Activated CD8-positive, alpha-beta T cell treated with anti-CD3 and anti-CD28 coated beads for 36 hours (primary cell): ENCODE data around the gene NECAB2. TPM values are rescaled to one million over a fixed set of nuclear protein-coding genes. Genes with fewer than 3 reads are reported as not detected.

Source experiments
- ATAC-seq: fragments of 200-7000 bp; cut with Tn5 transposase; one replicate; pipeline ENCODE4 v1.10.0; 2021; ENCODE audit warnings: mild to moderate bottlenecking, moderate library complexity
- CTCF ChIA-PET: fragments of 350-600 bp; sonication (Branson Sonifier 250); formaldehyde crosslinking; loops from one replicate; lab custom pipeline; 2021; ENCODE audit warnings: antibody characterized with exemption; lab: Charles Lee
- POLR2A ChIA-PET: fragments of 350-600 bp; sonication (Branson Sonifier 250); formaldehyde crosslinking; loops from one replicate; lab custom pipeline; 2021; ENCODE audit warnings: antibody characterized with exemption; lab: Charles Lee
- DNase-seq: peaks from one replicate; pipeline ENCODE4 v3.0.0-alpha.2; 2020
- H3K27ac Mint-ChIP-seq: one replicate; pipeline ENCODE4 v1.8.0; 2021; ENCODE audit warnings: mild to moderate bottlenecking, mixed read lengths
- H3K27me3 Mint-ChIP-seq: one replicate; pipeline ENCODE4 v1.8.0; 2021; ENCODE audit warnings: mixed read lengths
- H3K36me3 Mint-ChIP-seq: one replicate; pipeline ENCODE4 v1.8.0; 2021; ENCODE audit warnings: low read depth, mixed read lengths
- H3K4me1 Mint-ChIP-seq: one replicate; pipeline ENCODE4 v1.8.0; 2021; ENCODE audit warnings: low read depth, mixed read lengths
- H3K4me3 Mint-ChIP-seq: one replicate; pipeline ENCODE4 v1.8.0; 2021; ENCODE audit warnings: mild to moderate bottlenecking, moderate library complexity, mixed read lengths
- H3K9me3 Mint-ChIP-seq: one replicate; pipeline ENCODE4 v1.8.0; 2021; ENCODE audit warnings: mixed read lengths
- intact Hi-C: fragments of 100-400 bp; cut with micrococcal nuclease; formaldehyde crosslinking; loops from one replicate; pipeline ENCODE4 v1.10.0; 2022
- total RNA-seq, 2 experiments: library from RNA; stranded (reverse); gene quantifications; one replicate each; pipeline ENCODE4 v1.2.3, GENCODE V29; 2021
- TF ChIP-seq, protein P1 (sequence below): fragments of 200-600 bp; IDR thresholded peaks from one replicate; pipeline ENCODE4 v1.8.0; 2022; ENCODE audit warnings: antibody characterized with exemption, mild to moderate bottlenecking

The NECAB2 gene
- total RNA-seq, 2 experiments from 2014 or later = not detected

DNA sequence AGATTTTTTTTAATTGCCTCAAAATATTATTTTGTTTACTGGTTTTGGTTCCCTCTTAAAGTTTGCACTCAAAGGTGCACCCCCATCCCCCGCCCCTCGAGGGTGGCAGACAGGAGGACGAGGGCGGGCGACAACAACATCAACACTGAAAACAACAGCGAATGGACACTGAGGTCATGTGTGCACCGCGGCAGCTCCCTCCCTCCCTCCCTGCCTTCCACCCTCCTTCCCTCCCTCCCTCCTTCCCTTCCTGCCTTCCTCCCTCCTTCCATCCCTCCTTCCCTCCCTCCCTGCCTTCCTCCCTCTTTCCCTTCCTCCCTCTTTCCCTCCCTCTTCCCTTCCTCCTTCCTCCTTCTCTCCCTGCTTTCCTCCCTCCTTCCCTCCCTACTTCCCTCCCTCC is 16.5 kb upstream of the NECAB2 start:
- POLR2A ChIA-PET = no interaction called here
- DNase-seq (peak; percentile 14), ATAC-seq (no peak)
- Mint-ChIP-seq H3K9me3 (no peaks in the 10 kb centered on the region), H3K36me3 (no peaks in the 10 kb centered on the region), H3K4me3 (no peak overlapping the region), H3K27ac (no peak overlapping the region), H3K27me3 (peaks cover 17% of the 10 kb centered on the region), H3K4me1 (peaks cover 8% of the 10 kb centered on the region)
- intact Hi-C loops = loop anchor here (10.0 kb wide), 1 partner anchor 223 kb away; no protein-coding TSS in a partner anchor
- TF ChIP-seq, protein P1, sequence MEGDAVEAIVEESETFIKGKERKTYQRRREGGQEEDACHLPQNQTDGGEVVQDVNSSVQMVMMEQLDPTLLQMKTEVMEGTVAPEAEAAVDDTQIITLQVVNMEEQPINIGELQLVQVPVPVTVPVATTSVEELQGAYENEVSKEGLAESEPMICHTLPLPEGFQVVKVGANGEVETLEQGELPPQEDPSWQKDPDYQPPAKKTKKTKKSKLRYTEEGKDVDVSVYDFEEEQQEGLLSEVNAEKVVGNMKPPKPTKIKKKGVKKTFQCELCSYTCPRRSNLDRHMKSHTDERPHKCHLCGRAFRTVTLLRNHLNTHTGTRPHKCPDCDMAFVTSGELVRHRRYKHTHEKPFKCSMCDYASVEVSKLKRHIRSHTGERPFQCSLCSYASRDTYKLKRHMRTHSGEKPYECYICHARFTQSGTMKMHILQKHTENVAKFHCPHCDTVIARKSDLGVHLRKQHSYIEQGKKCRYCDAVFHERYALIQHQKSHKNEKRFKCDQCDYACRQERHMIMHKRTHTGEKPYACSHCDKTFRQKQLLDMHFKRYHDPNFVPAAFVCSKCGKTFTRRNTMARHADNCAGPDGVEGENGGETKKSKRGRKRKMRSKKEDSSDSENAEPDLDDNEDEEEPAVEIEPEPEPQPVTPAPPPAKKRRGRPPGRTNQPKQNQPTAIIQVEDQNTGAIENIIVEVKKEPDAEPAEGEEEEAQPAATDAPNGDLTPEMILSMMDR = no peak
- CTCF ChIA-PET = no interaction called here

DNA sequence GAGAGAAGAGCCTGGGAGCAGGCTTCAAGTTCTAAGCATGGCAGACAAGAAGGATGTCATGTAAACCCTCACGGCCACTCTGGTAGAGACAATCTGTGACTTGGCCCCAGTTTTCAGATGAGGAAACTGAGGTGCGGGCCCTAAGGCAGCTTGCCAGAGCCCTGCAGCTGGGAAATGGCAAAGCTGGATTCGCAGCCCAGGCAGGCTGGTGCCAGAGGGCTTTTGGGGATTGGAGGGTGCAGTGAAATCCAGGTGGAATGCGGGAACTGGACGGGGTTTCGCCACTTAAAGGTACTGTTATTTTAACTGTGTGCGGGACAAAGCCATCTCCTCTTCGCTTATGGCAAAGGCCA is 15.5 kb upstream of the NECAB2 start:
- TF ChIP-seq, protein P1 = no peak
- intact Hi-C loops = loop anchor here (10.0 kb wide), 1 partner anchor 222 kb away; no protein-coding TSS in a partner anchor
- no peak overlapping the region for H3K4me3 Mint-ChIP-seq
- no peaks in the 10 kb centered on the region for H3K9me3 Mint-ChIP-seq
- peak overlapping the region; percentile 11 for H3K27ac Mint-ChIP-seq
- ChIA-PET CTCF (interaction anchor here (2.9 kb wide), 1 partner anchor 112 kb away, joined by 25 read pairs; no protein-coding TSS in a partner anchor), POLR2A (no interaction called here)
- H3K27me3 Mint-ChIP-seq = peaks cover 17% of the 10 kb centered on the region
- DNase-seq (no peak), ATAC-seq (no peak)
- H3K36me3 Mint-ChIP-seq = no peaks in the 10 kb centered on the region
- peaks cover 8% of the 10 kb centered on the region for H3K4me1 Mint-ChIP-seq

DNA sequence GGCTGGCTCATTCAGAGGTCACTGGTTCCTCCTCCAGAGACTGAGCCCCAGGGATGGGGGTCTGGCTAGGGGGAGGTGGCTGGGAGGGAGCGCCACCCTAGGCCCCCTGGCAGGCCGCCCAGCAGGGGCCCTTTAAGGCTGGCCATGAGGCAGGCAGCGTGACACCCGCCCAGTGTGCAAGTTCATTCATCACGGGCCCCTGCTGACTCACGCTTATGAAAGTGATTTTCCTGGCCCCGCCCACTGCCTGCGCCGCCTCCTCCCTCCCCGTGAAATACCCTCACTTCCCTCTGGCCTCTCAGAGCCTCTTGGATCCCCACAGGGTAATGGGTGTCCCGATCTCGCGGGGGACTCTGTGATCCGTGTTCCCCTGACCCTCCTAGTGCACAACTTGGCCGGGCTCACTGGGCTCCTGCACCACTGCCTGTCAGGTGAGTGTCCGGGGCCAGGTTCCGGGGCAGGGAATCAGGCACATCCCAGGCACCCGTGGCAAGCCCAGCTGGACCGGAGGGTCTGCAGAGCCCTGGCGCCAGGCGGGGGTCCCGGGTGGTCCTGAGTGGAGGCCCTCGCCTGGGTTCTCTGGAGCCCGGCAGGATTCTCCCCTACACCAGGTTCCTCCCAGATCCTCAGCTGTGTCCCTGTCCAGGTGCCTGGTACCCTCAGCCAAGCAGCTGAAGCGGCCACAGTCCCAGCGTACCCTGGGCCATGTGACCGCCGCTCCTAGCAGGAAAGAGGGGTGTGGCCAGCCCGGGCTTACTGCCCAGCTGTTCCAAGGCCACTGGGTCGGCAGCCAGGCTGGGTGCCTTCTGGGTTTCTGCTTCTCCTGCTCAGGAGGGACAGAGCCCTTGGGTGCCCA is 14.9 kb upstream of the NECAB2 start, which contains the start of gene OSGIN1:
Gene OSGIN1 (plus strand): TSS at position 301 of the 856 bp plus-strand sequence. CDS start 4,432 bp downstream, outside the sequence.
- Mint-ChIP-seq H3K4me3 (no peak within 1 kb of the TSS), H3K27ac (peak within 1 kb of the TSS; percentile 11), H3K4me1 (peaks cover 8% of the 10 kb centered on the region), H3K9me3 (no peaks in the 10 kb centered on the region), H3K36me3 (no peaks in the 10 kb centered on the region), H3K27me3 (peaks cover 17% of the 10 kb centered on the region)
- POLR2A ChIA-PET = interaction anchor here (0.5 to 1.3 kb wide), 3 partner anchors 113 to 235 kb away, joined by 3 to 4 read pairs (median 3); partner anchors contain the start of gene MBTPS1
- intact Hi-C loops = loop anchor here (10.0 kb wide), 1 partner anchor 222 kb away; no protein-coding TSS in a partner anchor
- ATAC-seq = peak; percentile 94
- TF ChIP-seq, protein P1 = no peak
- CTCF ChIA-PET = interaction anchor here (0.9 to 2.9 kb wide), 14 partner anchors 11 to 553 kb away, joined by 3 to 25 read pairs (median 4); partner anchors contain the start of gene TAF1C
- DNase-seq = peak; percentile 94

DNA sequence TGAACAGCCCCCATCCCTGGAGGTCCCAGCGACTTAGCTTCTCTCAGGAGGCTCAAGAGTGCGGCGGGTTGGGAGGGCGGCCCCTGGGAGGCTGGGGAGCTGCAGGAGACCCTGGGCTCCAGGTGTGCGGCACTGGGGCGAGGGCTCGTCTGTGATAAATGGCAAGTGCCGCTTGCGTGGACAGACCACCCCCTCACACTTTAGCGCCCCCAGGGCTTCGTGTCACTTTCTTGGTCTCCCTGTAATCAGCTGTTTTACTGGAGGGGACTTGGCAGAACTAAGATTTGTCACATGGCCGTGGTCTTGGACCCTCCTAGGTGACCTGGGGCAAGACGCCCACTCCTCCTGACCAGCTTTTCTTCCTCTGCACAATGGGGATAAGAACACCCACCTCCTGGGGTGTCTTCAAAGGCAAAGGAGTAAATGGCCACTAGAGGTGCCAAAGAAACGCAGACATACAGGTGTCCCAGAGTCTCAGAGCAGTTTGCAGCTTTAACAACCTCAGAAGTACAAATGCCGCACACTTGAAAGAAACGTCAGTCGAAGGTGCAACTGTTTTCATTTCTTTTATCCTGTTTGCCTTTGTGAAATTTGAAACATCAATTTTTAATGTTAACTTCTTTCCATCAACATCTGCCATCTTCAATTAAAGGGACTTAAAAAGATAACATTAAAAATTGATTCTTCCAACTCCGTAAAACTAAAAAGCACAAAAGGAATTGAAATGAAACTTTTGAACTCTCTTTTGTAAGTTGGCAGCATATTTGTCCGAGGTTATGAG is 14.1 kb upstream of the NECAB2 start:
- H3K4me3 Mint-ChIP-seq = no peak overlapping the region
- no peaks in the 10 kb centered on the region for H3K36me3 Mint-ChIP-seq
- DNase-seq (peak; percentile 35), ATAC-seq (peak; percentile 41)
- ChIA-PET POLR2A (interaction anchor here (0.5 to 1.3 kb wide), 3 partner anchors 112 to 234 kb away, joined by 3 to 4 read pairs (median 3); partner anchors contain the start of gene MBTPS1), CTCF (interaction anchor here (0.8 to 2.9 kb wide), 15 partner anchors 10 to 552 kb away, joined by 3 to 25 read pairs (median 4); partner anchors contain the start of gene TAF1C)
- H3K27ac Mint-ChIP-seq = no peak overlapping the region
- TF ChIP-seq, protein P1 = peak; percentile 44
- H3K4me1 Mint-ChIP-seq = peaks cover 8% of the 10 kb centered on the region
- no peaks in the 10 kb centered on the region for H3K9me3 Mint-ChIP-seq
- peaks cover 17% of the 10 kb centered on the region for H3K27me3 Mint-ChIP-seq
- intact Hi-C loops = loop anchor here (10.0 kb wide), 1 partner anchor 221 kb away; no protein-coding TSS in a partner anchor
